NCI-H748 treated with DMSO at 0.1 percent for 48 hours (cell line): Measurements from ENCODE around the gene CDC20.
A peak's percentile ranks its signal among the peaks of the same experiment; 100 is the strongest.
"Not testable (repeated sequence)": the region's sequence is repeated elsewhere in the genome, so short reads cannot be mapped to it uniquely, and the experiment has no call there.

Experiments
- DNase-seq: peaks from one replicate; lab custom pipeline; 2025; lab: John Stamatoyannopoulos, UW

CDC20 gene

GRCh38 chr1:43383449-43383848, 24.7 kb downstream of the CDC20 start:
- DNase-seq, result no peak

DNA sequence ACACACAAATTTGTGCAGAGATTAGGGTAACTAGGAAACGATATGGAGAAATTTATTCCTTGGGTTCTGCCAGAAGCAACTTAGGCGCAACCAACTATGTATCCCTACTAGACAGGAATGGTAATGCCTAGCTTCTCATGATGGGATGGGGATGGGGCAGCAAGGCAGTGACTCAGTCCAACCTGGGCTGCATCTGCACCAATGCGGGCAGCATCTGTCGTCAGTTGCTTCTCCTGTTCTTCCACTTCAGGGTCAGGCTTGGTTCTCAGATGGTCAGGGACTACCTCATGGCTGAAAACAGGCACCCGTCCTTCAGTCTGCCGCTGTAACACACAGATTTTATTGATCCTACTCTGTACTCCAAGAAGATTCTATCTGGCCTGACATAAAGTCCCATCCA, 27.9 kb downstream of the CDC20 start:
- no peak for DNase-seq

DNA sequence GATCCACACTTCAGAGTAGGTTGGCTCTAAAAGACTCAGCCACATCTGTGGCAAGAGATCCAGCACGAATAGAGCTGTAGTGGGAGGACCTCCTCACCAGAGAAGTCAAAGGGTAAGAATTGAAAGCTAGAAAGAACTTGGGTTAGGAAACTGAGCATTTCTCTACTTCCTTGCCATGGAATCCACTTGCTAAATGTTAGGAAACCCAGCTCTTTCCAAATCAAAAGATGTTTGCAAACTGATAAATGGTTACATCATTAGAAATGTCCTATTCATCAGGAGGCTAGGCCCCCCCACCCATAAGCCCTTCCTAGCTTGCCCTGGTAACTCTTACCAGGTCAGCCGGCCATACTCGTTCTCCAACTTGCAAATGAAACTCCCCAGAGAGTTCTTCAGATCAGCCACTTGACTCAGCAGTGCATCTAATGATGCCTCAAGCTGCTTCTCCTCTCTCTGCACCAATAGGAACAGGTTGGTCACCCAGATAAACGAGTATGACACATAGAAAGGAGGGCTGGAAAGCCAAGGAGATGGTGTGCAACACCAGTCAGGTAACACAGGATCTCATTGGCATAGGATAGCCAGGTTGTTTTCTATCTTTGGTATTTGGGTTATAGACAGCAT, 29.3 kb downstream of the CDC20 start:
- DNase-seq, result no peak

DNA sequence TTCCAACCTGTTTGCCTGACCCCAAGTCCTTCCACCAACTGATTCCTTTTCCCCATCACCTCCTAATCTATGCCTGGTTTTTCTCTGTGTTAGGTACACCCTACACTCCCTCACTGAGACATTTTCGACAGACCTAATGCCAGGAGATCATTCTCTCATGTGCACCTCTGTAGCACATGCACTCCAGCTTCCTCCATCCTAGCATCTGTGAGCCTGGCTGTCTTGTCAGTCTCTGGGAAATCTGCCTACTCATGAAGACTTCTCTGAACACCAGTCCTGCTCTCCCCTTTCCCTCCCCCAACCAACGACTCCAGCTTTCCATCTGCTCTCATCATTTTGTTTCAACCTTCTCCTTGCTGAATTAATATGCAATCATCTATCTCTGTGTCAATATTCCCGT, 29.8 kb downstream of the CDC20 start:
- no peak for DNase-seq

DNA sequence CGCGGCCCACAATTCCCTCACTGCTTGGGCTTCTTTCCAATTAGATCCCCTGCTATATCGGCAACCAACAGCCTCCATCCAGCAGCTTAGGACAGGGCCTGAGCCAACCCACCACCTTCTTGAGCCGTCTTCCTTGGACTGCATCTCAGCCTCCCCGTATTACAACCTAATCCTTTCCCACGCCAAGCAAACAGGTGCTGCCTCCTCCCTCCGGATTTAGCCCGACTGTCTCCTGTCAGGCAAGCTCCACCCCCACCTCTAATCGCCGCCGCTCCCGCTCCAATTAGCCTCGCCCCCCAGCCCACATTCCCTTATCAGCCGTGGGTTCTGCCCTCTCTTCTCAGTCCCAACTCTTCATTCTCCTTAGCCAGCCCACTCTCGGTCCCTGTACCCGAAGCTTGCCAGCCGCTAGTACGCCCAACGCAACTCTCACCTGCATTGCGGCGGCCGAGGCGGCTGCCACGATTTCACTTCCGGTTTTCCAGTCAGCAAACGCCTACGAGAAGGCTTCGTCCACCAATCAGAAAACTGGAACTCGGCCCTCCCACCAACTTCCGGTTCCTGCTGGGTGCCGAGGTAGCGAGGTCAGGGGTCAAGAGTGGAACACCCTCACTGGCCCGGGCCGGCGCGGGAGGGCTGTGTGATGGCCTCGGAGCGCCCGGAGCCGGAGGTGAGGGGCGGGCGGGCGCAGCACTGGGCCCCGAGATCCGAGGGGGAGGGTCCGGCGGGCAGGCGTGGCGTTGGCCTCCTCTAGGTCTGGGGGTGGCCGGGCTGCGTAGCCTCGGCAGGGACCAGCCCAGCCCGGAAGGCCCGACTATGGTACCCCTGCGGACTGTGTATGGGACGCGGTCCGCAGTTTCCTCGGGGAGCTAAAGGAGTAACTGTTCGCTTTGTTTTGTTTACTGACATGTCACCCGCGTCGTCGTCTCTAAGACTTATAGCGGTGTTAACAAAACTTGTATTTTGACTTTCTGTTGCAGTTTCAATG, 30.8 kb downstream of the CDC20 start, which contains the start of the genes MED8 and SZT2:
Gene MED8, minus strand, starts transcription at position 475 of the 988 bp plus-strand sequence. Its CDS starts 36 bp downstream, at position 439.
Gene SZT2, plus strand, starts transcription at position 574 of the 988 bp plus-strand sequence. Its CDS starts 70 bp downstream, at position 644.
- DNase-seq, result peak; percentile 100

DNA sequence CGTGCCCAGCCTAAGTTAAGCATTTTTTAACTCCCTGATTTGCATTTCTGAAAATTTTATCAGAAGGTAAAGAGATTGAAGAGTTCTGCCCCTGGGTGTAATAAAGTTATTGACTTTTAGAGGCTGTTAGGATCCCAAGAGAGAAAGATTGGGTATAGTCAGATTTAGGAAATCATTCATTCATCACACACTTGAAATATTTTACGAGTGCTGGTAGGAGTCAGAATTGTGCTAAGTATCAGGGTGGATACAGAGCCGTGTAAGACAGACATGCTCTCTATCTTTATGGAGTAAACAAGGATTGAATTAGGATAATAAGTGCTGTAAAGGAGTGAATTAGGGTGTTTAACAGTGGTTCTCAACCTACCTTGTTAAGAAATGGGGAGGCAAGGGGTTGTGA, 33.9 kb downstream of the CDC20 start:
- DNase-seq, result no peak

GRCh38 chr1:43395523-43395922, 36.7 kb downstream of the CDC20 start:
- DNase-seq, result no peak

DNA sequence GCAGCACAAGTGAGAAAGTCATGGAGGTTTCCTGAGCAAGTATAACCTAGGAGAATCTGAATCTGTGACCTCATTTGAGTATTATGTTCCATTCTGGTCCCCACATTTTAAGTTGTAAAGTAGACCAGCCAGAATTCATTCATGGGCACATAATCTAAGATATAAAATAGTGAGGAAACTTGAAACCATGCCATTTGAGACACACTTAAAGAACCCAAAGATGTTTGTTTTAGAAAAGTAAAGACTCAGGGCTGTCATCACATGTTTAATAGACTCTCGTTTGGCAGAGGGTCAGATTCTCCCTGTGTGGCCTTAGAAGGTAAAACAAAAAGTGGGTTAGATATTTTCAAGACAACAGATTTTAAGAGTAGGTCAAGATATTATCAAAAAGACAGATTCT, 37.3 kb downstream of the CDC20 start:
- no peak for DNase-seq

DNA sequence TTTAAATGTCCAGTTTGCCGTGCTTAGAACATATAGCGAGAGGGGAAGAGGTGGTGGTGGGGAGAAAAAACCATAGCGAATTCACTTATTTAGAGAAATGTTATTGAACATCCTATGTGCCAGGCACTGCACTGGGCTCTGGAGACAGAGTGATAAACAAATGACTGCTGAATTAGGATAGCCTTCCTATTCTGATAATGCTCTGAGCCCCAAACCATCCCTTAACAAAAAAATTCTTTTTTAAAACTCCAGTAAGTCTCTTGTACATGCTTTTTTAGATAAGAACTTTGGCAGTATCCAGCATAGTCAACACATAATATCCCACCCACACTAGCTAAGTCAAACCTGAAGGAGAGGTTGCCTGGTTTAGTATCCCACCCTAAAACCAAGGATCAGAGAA, 39.4 kb downstream of the CDC20 start:
- DNase-seq, result no peak

DNA sequence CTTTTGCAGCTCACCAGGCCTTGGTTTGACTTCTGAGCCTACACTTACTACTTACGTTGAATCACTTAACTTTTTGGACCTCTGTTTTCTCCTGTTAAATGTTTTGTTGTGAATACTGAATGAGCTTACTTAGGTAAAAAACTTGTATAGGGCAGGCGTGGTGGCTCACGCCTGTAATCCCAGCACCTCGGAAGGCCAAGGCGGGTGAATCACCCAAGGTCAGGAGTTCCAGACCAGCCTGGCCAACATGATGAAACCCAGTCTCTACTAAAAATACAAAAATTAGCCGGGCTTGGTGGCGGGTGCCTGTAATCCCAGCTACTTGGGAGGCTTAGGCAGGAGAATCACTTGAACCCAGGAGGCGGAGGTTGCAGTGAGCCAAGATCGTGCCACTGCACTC, 41.7 kb downstream of the CDC20 start:
- not testable (repeated sequence) for DNase-seq

DNA sequence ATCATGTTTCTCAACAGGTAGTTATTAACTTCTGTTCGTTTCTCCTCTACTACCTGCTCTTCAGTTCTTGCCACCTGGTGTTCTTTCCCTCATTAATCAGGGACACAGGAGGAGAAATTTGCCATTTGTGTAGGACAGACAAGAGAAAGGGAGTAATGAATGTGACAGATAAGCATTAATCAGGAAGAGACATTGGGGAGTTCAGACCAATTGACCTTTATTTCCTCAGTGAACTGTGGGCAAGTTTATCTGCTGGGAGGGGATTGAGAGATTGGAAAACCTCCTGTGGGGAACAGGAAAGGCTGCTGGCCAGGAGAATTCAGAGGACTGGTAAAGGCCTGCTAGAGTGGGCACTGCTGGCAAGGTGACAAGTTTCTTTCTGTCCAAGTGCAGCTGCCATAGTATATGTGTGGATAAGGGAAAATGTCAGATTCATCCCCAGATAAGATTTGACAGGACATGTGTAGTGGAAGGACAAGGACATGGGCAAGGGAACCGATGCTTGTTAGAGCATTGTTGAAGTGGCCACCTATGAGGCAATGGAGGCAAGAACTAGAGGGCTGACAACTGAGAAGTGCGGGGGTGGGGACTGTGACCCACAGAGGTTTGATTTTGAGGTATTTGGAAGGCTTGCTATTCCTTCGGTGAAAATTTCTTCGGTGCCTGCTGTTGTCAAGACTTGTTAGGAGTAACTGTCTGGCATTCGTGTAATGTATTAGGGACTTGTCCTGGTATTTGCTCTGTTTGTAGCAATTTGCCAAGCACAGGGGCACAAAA, 43.5 kb downstream of the CDC20 start:
- DNase-seq, result no peak

GRCh38 chr1:43404353-43404752, 45.6 kb downstream of the CDC20 start:
- no peak for DNase-seq

GRCh38 chr1:43405219-43405875, 46.6 kb downstream of the CDC20 start:
- DNase-seq, result no peak

GRCh38 chr1:43405876-43406234, 47.1 kb downstream of the CDC20 start:
- no peak for DNase-seq

DNA sequence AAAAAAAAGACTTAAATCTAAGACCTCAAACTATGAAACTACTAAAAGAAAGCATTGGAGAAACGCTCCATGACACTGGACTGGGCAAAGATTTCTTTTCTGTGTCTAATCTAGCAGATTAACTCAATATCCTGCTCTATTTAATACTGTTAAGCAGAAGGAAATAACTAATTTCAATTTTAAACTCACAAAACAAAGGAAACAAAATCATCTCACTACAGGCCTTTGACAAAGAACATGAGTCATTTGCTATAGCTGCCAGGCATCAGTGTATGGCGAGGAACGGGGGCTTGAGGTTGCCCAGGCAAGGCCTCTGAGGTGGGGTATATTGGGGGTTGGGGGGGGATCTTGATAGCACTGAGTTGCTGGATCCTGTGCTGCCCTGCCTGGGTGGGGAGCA, 51.8 kb downstream of the CDC20 start:
- no peak for DNase-seq
